ENCODE data around the gene BPI. TPM values are rescaled to one million over a fixed set of nuclear protein-coding genes. Genes with fewer than 3 reads are reported as not detected.

BPI gene
- total RNA-seq, 4 donors from 2014 or later: 0.27 to 11.5 (median 3.5) TPM; not detected in 1

DNA sequence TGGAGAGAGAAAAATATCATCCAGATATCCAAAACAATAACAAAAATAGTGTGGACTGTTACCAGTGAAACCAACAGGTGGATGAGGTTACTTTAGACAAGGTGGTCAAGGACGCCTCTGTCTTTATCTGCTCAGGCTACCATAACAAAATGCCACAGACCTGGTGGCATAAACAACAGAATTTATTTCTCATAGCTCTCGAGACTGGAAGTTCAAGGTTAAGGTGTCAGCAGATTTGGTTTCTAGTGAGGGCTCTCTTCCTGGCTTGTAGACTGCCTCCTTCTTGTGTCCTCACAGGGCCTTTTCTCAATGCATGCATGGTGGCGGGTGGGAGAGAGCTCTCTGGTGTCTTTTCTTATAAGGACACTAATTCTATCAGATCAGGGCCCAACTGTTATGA lies 21.2 kb downstream of the BPI start:
- H3K27ac ChIP-seq: no peak overlapping the region
- no peaks in the 10 kb centered on the region for H3K9me3 ChIP-seq

GRCh38 chr20:38325905-38326304 lies 21.9 kb downstream of the BPI start:
- intact Hi-C loops (cut with DNase I; ENCODE audit: low total_unique reads): loop anchor here (10.0 kb wide), 1 partner anchor 91 kb away; no protein-coding TSS in a partner anchor
- Histone ChIP-seq H3K36me3 (no peaks in the 10 kb centered on the region), H3K9me3 (no peaks in the 10 kb centered on the region), H3K27me3 (no peaks in the 10 kb centered on the region), H3K4me3 (no peak overlapping the region), H3K4me1 (no peaks in the 10 kb centered on the region), H3K27ac (no peak overlapping the region)
- TF ChIP-seq POLR2A (IDR thresholded peaks at IDR 0.05): no peak
- TF ChIP-seq, protein P1, sequence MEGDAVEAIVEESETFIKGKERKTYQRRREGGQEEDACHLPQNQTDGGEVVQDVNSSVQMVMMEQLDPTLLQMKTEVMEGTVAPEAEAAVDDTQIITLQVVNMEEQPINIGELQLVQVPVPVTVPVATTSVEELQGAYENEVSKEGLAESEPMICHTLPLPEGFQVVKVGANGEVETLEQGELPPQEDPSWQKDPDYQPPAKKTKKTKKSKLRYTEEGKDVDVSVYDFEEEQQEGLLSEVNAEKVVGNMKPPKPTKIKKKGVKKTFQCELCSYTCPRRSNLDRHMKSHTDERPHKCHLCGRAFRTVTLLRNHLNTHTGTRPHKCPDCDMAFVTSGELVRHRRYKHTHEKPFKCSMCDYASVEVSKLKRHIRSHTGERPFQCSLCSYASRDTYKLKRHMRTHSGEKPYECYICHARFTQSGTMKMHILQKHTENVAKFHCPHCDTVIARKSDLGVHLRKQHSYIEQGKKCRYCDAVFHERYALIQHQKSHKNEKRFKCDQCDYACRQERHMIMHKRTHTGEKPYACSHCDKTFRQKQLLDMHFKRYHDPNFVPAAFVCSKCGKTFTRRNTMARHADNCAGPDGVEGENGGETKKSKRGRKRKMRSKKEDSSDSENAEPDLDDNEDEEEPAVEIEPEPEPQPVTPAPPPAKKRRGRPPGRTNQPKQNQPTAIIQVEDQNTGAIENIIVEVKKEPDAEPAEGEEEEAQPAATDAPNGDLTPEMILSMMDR (IDR thresholded peaks at IDR 0.05): no peak
- DNase-seq: no peak

More for the DNA sequence above, 21.2 kb downstream of the BPI start:
- H3K4me1 ChIP-seq: no peaks in the 10 kb centered on the region
- DNase-seq: no peak
- H3K27me3 ChIP-seq: no peaks in the 10 kb centered on the region
- intact Hi-C loops (cut with DNase I; ENCODE audit: low total_unique reads): loop anchor here (10.0 kb wide), 1 partner anchor 90 kb away; no protein-coding TSS in a partner anchor
- no peak for TF ChIP-seq POLR2A (IDR thresholded peaks at IDR 0.05)
- TF ChIP-seq, protein P1 (IDR thresholded peaks at IDR 0.05): no peak
- no peak overlapping the region for H3K4me3 ChIP-seq
- no peaks in the 10 kb centered on the region for H3K36me3 ChIP-seq

GRCh38 chr20:38326309-38326708 lies 22.4 kb downstream of the BPI start:
- DNase-seq: no peak
- Histone ChIP-seq H3K4me1 (no peaks in the 10 kb centered on the region), H3K4me3 (no peak overlapping the region), H3K36me3 (no peaks in the 10 kb centered on the region), H3K27ac (no peak overlapping the region), H3K9me3 (no peaks in the 10 kb centered on the region), H3K27me3 (no peaks in the 10 kb centered on the region)
- intact Hi-C loops (cut with DNase I; ENCODE audit: low total_unique reads): loop anchor here (10.0 kb wide), 1 partner anchor 92 kb away; no protein-coding TSS in a partner anchor
- no peak for TF ChIP-seq POLR2A (IDR thresholded peaks at IDR 0.05)
- TF ChIP-seq, protein P1 (IDR thresholded peaks at IDR 0.05): no peak

- no peaks in the 10 kb centered on the region for H3K4me1 ChIP-seq
- H3K27me3 ChIP-seq: no peaks in the 10 kb centered on the region
- intact Hi-C loops (cut with DNase I; ENCODE audit: low total_unique reads): no loop called here
- no peak for DNase-seq
- TF ChIP-seq, protein P1 (IDR thresholded peaks at IDR 0.05): no peak
- TF ChIP-seq POLR2A (IDR thresholded peaks at IDR 0.05): no peak
- no peak overlapping the region for H3K27ac ChIP-seq
- no peaks in the 10 kb centered on the region for H3K36me3 ChIP-seq
- no peak overlapping the region for H3K4me3 ChIP-seq
- H3K9me3 ChIP-seq: no peaks in the 10 kb centered on the region
These were observed 26.7 kb downstream of the BPI start for GRCh38 chr20:38330638-38331037.

DNA sequence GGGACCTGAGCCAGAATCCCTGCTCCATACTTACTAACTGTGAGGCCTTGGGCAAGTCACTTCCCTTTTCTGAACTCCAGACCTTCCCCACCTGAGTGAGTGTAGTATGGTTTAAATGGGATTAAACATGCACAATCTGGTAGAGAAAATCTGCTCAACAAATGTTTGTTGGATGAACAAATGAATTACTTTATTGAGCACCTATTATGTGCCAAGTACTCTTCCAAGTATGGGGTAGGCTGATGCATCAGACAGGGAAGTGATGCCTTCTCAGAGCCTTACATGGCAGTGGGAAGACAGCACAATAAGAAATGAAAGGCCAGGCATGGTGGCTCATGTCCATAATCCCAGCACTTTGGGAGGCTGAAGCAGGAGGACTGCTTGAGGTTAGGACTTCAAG lies 27.3 kb downstream of the BPI start:
- intact Hi-C loops (cut with DNase I; ENCODE audit: low total_unique reads): no loop called here
- DNase-seq: no peak
- no peak overlapping the region for H3K27ac ChIP-seq
- no peaks in the 10 kb centered on the region for H3K36me3 ChIP-seq
- TF ChIP-seq, protein P1 (IDR thresholded peaks at IDR 0.05): no peak
- no peak for TF ChIP-seq POLR2A (IDR thresholded peaks at IDR 0.05)
- no peaks in the 10 kb centered on the region for H3K9me3 ChIP-seq
- H3K27me3 ChIP-seq: no peaks in the 10 kb centered on the region
- no peak overlapping the region for H3K4me3 ChIP-seq
- no peaks in the 10 kb centered on the region for H3K4me1 ChIP-seq
